Retina (tissue), 1 donor: ENCODE results near the gene SLC17A1.

Experiments
- DNase-seq: peaks from one replicate; pipeline ENCODE4 v3.0.0-alpha.2; 2016

SLC17A1 gene

GRCh38 chr6:25831532-25832306 is at the start of gene SLC17A1:
TSS of gene SLC17A1 (minus strand) at chr6:25832052. CDS start at chr6:25830557, 1,495 bp downstream.
- no peak for DNase-seq

GRCh38 chr6:25880601-25881000 is 48.7 kb upstream of the SLC17A1 start:
- no peak for DNase-seq

GRCh38 chr6:25878721-25879322 is 47.0 kb upstream of the SLC17A1 start:
- DNase-seq, result no peak

- no peak for DNase-seq
These were observed 44.2 kb upstream of the SLC17A1 start for GRCh38 chr6:25875926-25876602.

GRCh38 chr6:25875563-25875905 is 43.7 kb upstream of the SLC17A1 start:
- DNase-seq, result no peak

GRCh38 chr6:25874822-25875562 is 43.1 kb upstream of the SLC17A1 start:
- no peak for DNase-seq

GRCh38 chr6:25874118-25874517 is 42.3 kb upstream of the SLC17A1 start, which contains the start of gene SLC17A3:
TSS of gene SLC17A3 (minus strand) at chr6:25874243. CDS start at chr6:25868387, 5,856 bp downstream.
- DNase-seq, result no peak

- DNase-seq, result no peak
These were observed 41.0 kb upstream of the SLC17A1 start for GRCh38 chr6:25872814-25873213.

GRCh38 chr6:25869840-25870239 is 38.0 kb upstream of the SLC17A1 start:
- no peak for DNase-seq

GRCh38 chr6:25868436-25869183 is 36.8 kb upstream of the SLC17A1 start:
- no peak for DNase-seq

- DNase-seq, result no peak
These were observed 34.2 kb upstream of the SLC17A1 start for GRCh38 chr6:25866011-25866410.

- DNase-seq, result no peak
These were observed 31.5 kb upstream of the SLC17A1 start for GRCh38 chr6:25863360-25863759.

GRCh38 chr6:25862199-25862598 is 30.3 kb upstream of the SLC17A1 start:
- DNase-seq, result no peak

- DNase-seq, result no peak
These were observed 20.9 kb upstream of the SLC17A1 start for GRCh38 chr6:25852756-25853155.

- no peak for DNase-seq
These were observed 20.1 kb upstream of the SLC17A1 start for GRCh38 chr6:25851961-25852360.

- no peak for DNase-seq
These were observed 12.7 kb upstream of the SLC17A1 start for GRCh38 chr6:25844518-25844917.

- DNase-seq, result no peak
These were observed 10.7 kb upstream of the SLC17A1 start for GRCh38 chr6:25842526-25842925.

GRCh38 chr6:25835442-25836283 is 3.8 kb upstream of the SLC17A1 start:
- DNase-seq, result peak; percentile 9

- no peak for DNase-seq
These were observed 3.1 kb upstream of the SLC17A1 start for GRCh38 chr6:25834950-25835349.

GRCh38 chr6:25833136-25833535 is 1.3 kb upstream of the SLC17A1 start:
- no peak for DNase-seq

GRCh38 chr6:25832670-25833069 is 818 bp upstream of the SLC17A1 start:
- no peak for DNase-seq

GRCh38 chr6:25832307-25832662 is 433 bp upstream of the SLC17A1 start:
- DNase-seq, result no peak
